H7 (cell line): Measurements from ENCODE around the gene TNFRSF4. TPM values are rescaled to one million over a fixed set of nuclear protein-coding genes. Genes with fewer than 3 reads are reported as not detected.

Source experiments
- DNase-seq: peaks from one replicate; pipeline ENCODE4 v3.0.0; 2012
- H3K27me3 ChIP-seq: 2 replicates; pipeline ENCODE4 v1.6.0; 2011; ENCODE audit warnings: mild to moderate bottlenecking, low read length; ENCODE audit not compliant: control insufficient read depth, insufficient read depth
- H3K36me3 ChIP-seq: replicated peaks from 2 replicates; pipeline ENCODE4 v1.5.1; 2011; ENCODE audit warnings: low read length; ENCODE audit not compliant: control insufficient read depth, insufficient read depth
- H3K4me3 ChIP-seq: 2 replicates; pipeline ENCODE4 v1.5.1; 2011; ENCODE audit warnings: low read depth, mild to moderate bottlenecking, control low read depth, low read length, moderate library complexity; ENCODE audit not compliant: insufficient read depth
- total RNA-seq: library from RNA; depleted of rRNA; stranded (reverse); fragments of >200 nt; shearing (Covaris generic); gene quantifications from 2 replicates; pipeline ENCODE4 v1.2.3, GENCODE V29; 2014

The TNFRSF4 gene
- total RNA-seq, 1 experiment from 2014 or later: 0.07 TPM

DNA sequence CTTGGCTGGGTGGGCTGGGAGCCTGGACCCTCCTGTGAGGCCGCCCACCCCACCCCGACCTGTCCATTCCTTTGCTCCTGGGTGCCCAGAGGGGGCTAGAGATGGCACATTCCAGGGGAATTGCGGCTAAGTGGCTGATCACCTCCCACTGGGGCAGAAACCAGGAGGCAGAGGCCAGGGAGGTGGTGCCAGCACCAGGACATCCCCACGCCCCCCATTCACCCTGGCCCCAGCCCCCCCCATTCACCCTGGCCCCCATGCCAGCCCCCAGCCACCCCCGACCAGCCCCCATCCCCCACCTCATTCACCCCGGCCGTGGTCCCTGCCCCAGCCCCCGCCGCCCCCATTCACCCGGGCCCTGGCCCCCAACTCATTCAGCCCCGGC is 26.4 kb upstream of the TNFRSF4 start:
- Histone ChIP-seq H3K4me3 (no peak overlapping the region), H3K36me3 (no peaks in the 10 kb centered on the region), H3K27me3 (no peaks in the 10 kb centered on the region)
- DNase-seq: no peak

DNA sequence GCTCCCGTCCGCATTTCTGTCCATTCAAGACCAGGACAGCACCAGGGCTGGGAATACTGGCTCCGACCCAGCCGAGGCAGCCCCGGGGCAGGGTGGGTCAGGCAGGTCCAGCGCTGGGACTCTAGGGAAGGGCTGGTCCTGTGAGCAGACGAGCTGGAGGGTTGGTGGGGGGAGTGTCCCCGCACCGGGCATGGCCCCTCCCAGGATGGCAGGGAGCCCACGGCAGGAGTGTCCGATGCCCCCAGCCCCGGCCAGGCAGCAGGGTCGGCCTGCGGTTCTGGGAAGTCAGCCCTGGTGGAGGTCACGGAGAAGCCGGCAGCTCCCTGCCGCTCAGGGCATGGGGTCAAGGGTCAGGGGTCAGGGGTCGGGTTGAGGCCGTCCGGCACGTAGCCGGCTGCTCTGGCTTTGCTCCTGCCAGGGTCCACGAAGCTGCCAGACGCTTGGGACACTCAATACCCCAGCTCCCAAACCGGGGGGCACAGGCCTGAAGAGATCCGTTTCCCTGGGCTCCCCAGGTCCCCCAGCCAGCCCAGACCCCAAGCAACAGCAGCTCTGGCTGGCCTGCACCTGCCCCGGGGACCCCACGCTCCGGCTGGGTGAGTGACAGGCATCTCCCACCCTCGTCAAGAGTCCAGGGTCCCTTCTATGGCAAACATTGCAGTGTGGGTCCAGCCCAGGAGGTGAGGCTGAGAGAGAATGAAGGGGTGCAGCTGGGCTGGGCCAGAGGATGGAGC is 25.8 kb upstream of the TNFRSF4 start:
- Histone ChIP-seq H3K4me3 (no peak overlapping the region), H3K36me3 (no peaks in the 10 kb centered on the region), H3K27me3 (no peaks in the 10 kb centered on the region)
- no peak for DNase-seq

DNA sequence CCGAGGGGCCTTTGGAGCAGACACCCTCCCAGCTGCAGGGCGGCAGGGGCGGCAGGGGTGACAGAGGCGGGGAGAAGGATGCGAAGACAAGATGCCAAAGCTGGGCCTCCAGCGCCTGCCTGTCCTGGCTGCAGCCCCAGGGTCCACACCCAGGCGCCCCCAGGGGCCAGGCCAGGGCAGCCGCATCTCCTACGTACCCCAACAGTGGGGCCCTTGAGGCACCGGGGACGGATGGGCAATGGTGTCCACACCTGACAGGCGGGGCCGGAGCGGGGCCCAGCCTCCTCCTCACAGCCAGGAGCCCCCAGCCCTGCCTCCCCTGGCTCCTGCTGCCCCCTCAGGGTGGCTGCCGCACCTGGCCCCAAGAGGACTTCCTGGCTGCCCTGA is 25.3 kb upstream of the TNFRSF4 start:
- peak; percentile 85 for DNase-seq
- Histone ChIP-seq H3K4me3 (no peak overlapping the region), H3K36me3 (no peaks in the 10 kb centered on the region), H3K27me3 (no peaks in the 10 kb centered on the region)

DNA sequence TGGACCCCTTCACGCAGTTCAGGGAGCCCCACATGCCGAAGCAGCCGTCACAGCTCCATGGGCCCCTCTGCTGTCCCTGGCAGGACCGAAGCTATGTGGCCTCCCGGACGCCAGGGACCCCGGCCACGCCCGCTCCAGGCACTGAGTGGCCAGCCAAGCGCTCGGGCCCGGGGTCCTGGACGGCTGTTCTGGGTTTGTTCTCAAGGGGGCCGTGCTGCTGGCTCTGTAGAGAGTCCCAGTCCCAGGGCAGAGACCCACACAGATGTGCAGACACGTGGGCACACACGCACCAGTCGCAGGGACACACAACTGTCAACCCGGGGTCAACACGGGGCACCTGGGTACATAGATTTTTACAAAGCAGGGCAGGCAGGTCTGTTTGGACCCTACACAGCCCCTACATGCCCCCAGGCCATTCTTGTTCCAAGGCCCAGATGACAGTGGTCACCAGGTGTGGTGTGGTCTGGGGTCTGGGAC is 24.8 kb upstream of the TNFRSF4 start:
- no peak for DNase-seq
- no peak overlapping the region for H3K4me3 ChIP-seq
- no peaks in the 10 kb centered on the region for H3K27me3 ChIP-seq
- H3K36me3 ChIP-seq: no peaks in the 10 kb centered on the region

DNA sequence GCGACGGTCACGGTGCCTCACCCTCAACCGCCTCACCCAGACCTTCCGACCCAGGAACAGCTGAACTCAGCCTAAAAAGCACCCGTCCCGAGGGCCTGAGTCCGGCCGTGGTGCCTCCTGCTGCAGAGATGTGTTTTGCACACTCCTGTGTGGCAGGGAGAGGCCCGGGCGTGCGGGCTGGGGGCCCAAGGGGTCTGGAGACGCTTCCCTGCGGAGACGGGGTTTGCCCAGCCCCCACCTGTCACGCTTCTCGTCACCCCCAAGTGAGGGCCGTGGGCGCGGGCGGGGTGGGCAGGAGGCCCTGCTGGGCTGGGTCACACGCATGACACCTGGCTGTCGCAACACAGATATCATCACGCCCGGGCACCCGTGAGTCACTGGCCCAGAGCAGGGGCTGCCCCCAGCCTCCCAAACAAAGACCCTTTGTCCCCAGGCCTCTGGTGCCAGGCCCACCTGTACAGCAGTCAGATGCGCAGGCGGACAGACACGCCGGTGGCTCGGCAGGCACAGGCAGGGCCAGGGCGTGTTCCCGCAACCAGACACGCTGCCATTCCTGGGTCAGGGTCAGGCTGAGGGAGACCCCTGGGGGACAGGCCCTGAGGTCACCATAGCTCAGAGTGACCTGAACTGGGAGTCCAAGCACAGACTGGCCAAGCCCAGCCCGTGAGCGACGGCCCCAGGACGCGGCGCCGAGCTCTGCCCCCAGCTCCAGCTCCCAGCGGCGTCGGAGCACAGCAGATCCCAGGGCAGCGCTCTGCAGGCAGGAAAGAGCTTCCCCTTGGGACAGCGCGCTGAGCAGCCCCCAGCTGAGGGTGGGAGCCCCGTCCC is 24.1 kb upstream of the TNFRSF4 start:
- H3K27me3 ChIP-seq: no peaks in the 10 kb centered on the region
- no peak for DNase-seq
- H3K36me3 ChIP-seq: no peaks in the 10 kb centered on the region
- H3K4me3 ChIP-seq: no peak overlapping the region

DNA sequence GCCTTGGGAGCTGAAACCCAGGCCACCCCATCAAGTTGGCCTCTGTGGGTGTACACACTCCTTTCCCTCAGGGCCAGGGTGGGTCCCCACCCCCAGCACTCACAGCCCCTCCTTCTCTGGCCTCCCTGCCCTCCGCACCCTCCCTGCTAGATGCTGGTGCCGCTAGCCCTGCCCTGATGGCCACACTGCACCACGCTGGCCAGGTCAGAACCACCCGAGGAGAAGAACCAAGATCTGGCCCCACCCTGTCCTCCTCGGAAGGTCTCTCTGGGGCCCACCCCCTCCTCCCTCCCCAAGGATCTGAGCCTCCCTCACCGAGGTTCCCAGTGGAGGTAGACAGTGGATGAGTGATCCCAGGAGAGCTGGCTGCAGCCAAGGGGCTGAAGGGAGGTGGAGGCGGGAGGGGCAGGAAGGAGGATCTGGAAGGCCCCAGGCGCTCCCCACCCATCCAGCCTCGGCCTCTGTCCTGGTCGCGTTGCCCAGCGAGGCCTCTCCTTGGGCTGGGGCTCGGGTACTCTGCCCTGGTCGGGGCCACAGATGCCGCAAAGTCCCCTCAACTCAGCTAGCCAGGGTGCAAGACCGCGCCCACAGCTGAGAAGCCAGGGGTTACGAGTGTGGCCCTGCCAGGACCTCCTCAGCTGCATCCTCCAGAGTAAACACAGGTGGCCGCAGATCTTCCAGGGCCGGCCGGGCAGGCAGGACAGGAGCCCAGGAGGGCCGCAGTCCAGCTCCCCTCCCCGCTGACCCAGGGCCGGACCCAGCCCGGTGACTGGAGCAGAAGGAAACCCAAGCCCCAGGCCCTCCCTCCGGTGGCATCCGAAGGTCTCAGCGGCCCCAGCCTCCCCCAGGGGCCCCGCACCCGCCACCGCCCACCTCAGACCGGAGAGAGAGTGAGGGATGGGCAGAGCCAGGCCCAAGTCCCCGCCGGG is 23.3 kb upstream of the TNFRSF4 start:
- no peak overlapping the region for H3K4me3 ChIP-seq
- no peaks in the 10 kb centered on the region for H3K27me3 ChIP-seq
- no peaks in the 10 kb centered on the region for H3K36me3 ChIP-seq
- peak; percentile 83 for DNase-seq

DNA sequence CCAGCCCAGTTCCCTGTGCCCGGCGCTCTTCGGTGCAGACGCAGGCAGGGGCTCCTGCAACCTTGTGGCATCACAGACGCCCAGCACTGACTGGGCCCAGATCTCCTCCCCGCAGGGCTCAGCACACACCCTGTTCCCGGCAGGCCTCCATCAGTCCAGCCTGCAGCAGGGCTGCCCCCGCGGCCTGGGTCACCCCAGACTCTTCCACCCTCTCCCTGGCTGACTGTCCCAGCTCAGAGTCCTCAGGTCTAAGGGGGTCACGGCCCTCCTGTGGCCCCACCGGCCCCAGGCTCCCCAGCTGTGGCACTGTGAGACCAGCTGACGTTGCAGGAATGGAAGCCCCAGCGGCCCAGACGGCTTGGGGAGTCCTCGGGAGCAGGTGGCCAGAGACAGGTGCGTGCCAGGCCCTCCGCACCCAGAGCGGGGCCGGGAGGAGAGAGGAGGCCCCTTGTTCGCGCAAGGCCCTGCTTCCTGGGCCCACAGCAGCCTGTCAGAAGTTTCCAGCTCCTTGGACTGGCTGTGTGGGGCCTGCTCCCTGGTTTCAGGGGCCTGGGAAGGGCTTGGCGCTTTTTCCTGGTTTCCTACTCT is 22.3 kb upstream of the TNFRSF4 start:
- Histone ChIP-seq H3K4me3 (no peak overlapping the region), H3K36me3 (no peaks in the 10 kb centered on the region), H3K27me3 (no peaks in the 10 kb centered on the region)
- DNase-seq: peak; percentile 63

DNA sequence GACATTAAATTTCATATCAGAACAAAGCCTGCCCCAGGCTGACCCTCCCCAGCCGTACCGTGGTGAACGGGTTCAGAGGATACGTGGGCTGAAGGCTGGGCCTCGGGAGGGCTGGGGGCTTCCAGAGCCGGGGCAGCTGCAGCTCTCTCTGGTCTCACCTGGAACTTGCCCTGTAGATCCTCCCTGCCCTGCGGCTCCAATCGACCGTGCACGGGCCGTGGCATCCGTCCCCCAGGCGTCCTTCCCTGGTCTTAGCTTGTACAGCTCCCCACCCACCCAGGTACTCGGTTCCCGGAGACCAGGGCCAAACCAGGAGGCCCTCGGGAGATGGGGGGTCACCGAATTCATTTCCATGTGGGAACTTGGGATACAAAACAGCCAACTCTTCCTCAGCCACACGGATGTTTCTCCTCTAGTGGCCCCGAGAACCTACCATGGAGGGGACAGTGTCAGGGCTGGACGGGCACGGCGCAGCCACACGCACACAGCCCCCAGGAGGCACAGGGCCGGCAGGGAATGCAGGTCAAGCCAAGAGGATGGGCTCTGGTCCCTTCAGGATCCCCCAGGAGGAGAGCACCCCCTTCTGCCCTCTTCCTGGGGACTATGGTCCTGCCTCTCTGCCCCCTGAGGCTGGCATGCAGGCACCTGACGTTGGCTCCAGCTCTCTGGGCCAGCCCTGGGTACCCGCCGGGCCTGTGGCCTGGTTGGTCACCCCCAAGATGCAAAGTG is 21.2 kb upstream of the TNFRSF4 start:
- Histone ChIP-seq H3K27me3 (no peaks in the 10 kb centered on the region), H3K4me3 (no peak overlapping the region), H3K36me3 (no peaks in the 10 kb centered on the region)
- no peak for DNase-seq

DNA sequence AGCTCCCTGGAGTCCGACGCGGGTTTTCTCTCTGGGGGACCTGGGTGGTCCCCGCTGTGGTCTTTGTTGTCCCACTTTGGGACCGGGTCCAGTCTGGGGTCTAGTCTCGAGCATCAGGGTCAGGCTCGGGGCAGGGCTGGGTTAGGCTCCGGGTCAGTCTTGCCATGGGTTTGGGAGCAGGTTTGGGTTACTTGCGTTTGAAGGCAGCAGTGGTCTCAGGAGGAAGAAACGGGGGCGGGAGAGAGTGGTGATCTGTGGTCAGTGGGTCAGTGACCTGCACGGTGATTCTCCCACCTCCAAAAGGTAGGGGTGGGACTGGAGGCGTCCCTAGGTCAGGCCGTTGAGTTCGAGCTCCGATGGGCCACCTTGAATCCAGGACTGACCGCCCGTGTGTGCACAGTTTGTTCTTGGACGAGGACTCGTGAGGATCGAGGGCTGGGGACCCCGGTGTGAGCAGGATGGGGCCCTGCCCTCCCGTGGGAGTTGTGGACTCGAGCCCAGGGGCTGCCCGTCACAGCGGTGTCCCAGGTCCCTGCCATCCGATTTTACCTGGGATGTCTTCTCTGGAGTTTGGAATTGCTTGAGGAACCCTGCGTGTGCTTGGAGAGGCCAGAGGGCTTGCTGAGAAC is 20.3 kb upstream of the TNFRSF4 start:
- H3K36me3 ChIP-seq: no peaks in the 10 kb centered on the region
- H3K27me3 ChIP-seq: no peaks in the 10 kb centered on the region
- no peak overlapping the region for H3K4me3 ChIP-seq
- no peak for DNase-seq

DNA sequence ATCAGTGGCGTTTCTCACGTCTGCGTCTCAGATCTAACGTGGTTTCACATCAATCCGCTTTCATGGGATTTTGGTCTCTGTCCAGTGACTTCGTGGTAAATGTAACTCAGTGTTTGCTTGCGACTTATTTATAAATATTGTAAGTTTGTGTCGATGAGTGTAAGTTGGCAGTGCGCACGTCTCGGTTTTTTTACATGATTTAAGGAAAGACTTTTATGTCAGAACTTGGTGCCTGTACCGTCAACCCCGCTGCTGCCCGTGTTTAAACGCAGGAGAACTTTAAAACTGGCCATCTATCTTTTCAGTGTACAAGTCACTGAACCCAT is 19.6 kb upstream of the TNFRSF4 start:
- DNase-seq: no peak
- Histone ChIP-seq H3K36me3 (no peaks in the 10 kb centered on the region; the same call in 1 of the 2 replicates), H3K4me3 (no peak overlapping the region), H3K27me3 (no peaks in the 10 kb centered on the region)

DNA sequence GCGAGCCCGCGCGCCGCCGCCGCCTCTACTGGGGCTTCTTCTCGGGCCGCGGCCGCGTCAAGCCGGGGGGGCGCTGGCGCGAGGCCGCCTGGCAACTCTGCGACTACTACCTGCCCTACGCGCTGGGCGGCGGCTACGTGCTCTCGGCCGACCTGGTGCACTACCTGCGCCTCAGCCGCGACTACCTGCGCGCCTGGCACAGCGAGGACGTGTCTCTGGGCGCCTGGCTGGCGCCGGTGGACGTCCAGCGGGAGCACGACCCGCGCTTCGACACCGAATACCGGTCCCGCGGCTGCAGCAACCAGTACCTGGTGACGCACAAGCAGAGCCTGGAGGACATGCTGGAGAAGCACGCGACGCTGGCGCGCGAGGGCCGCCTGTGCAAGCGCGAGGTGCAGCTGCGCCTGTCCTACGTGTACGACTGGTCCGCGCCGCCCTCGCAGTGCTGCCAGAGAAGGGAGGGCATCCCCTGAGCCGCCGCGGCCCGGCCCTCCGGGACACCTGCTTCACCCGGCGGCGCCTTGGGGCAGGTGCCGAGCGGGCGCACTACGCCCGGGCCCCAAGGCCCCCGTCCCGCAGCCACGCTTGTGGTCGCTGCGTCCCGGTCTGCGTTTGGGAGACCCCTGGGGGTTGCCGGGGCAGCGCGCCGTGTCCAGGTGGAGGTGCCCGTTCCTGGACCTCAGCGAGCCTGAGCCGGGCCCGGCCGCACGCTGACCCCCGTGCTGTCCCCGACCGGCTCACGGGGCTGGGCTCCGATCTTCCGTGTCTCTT is 19.0 kb upstream of the TNFRSF4 start:
- no peaks in the 10 kb centered on the region; the same call in none of the 2 replicates for H3K36me3 ChIP-seq
- DNase-seq: peak; percentile 68
- H3K27me3 ChIP-seq: no peaks in the 10 kb centered on the region
- peak overlapping the region; percentile 23 for H3K4me3 ChIP-seq

DNA sequence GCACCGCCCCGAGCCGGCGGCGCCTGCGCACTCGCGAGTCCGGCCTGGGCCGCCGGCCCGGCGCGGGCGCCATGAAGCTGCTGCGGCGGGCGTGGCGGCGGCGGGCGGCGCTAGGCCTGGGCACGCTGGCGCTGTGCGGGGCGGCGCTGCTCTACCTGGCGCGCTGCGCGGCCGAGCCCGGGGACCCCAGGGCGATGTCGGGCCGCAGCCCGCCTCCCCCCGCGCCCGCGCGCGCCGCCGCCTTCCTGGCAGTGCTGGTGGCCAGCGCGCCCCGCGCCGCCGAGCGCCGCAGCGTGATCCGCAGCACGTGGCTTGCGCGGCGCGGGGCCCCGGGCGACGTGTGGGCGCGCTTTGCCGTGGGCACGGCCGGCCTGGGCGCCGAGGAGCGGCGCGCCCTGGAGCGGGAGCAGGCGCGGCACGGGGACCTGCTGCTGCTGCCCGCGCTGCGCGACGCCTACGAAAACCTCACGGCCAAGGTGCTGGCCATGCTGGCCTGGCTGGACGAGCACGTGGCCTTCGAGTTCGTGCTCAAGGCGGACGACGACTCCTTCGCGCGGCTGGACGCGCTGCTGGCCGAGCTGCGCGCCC is 18.3 kb upstream of the TNFRSF4 start, which contains the start of gene B3GALT6:
TSS of gene B3GALT6 (plus strand) at position 30 of the 588 bp plus-strand sequence. CDS start at position 72, 42 bp downstream.
- H3K27me3 ChIP-seq: no peaks in the 10 kb centered on the region
- no peaks in the 10 kb centered on the region; the same call in none of the 2 replicates for H3K36me3 ChIP-seq
- H3K4me3 ChIP-seq: peak within 1 kb of the TSS; percentile 91
- no peak for DNase-seq
